HS-27A (cell line): ENCODE data around the gene BICRAL.
A peak's percentile ranks its signal among the peaks of the same experiment; 100 is the strongest.
"Not testable (repeated sequence)": the region's sequence is repeated elsewhere in the genome, so short reads cannot be mapped to it uniquely, and the experiment has no call there.

ENCODE experiments used
- DNase-seq: peaks from one replicate; pipeline ENCODE4 v3.0.0-alpha.2; 2012; ENCODE audit warnings: low read depth, missing footprints

BICRAL gene

DNA sequence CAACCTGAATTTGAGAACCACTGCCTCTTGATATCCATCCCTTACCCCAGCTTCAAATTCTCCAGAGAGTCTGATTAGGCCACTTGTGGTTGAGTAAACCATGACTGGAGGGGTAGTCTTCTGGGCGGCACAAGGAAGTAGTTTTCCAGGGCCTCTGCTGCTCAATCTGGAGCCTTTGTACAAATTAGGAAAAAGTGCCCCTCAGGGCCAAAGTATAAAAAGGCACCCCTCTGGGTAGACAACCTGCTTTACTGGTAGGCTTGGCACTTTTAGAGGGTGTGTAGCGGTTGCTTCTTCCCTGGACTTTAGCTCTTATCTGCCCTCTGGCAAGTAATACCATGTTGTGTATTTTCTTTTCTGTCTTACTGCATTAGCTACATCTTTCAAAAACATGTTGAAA is 64.7 kb downstream of the BICRAL start:
- no peak for DNase-seq

DNA sequence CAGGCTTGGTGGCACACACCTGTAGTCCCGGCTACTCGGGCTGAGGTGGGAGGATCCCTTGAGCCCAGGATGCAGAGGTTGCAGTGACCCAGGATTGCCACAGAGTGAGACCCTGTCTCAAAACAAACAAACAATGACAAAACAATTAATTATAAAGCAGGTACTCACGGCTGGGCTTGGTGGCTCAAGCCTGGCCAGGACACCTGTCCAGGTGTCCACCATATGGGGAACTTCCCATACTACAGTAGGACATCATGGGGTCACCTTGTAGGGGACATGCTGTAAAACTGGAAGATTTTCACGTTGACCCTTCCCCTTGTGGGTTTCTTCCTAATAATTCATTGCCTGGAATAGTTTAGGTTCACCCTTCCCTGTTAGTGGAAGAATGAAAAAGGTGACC is 66.8 kb downstream of the BICRAL start:
- no peak for DNase-seq

GRCh38 chr6:42851599-42851998 is 69.7 kb downstream of the BICRAL start:
- no peak for DNase-seq

DNA sequence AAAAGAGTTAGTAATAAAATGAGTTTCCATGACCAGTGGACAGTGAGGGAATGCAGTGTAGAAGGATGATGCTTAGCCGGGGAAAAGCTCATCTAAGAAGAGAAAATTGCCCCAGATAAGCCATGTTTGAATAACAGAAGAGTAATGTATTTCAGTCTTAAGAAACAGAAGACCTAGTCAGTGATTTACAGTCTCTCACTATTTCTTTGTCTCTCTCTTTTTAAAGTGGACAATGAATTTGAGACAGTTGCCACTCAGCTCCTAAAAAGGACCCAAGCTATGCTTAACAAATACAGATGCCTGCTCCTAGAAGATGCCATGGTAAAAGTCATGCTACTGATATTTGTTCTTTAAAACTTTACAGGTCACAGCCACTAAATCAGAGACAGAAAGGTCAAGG is 78.2 kb downstream of the BICRAL start:
- no peak for DNase-seq

DNA sequence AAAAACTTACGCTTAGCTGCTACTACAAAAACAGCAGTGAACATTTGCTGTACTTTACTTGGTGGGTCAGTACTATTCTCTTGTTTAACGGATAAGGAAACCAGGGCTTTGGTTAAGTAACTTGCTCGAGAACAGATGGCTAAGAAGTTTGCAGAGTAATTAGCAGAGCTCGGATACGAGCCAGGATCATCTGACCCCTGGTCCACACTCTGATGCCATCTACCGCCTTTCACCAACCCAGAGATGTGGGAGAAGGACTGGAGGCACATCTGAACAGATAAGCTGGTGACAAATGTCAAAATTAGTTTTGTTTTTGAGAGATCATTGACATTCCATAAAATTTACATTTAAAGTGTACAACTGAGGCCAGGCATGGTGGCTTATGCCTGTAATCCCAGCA is 78.6 kb downstream of the BICRAL start:
- DNase-seq, result no peak

GRCh38 chr6:42864602-42865001 is 82.8 kb downstream of the BICRAL start:
- no peak for DNase-seq

GRCh38 chr6:42870145-42870936 is 88.5 kb downstream of the BICRAL start:
- DNase-seq, result no peak

DNA sequence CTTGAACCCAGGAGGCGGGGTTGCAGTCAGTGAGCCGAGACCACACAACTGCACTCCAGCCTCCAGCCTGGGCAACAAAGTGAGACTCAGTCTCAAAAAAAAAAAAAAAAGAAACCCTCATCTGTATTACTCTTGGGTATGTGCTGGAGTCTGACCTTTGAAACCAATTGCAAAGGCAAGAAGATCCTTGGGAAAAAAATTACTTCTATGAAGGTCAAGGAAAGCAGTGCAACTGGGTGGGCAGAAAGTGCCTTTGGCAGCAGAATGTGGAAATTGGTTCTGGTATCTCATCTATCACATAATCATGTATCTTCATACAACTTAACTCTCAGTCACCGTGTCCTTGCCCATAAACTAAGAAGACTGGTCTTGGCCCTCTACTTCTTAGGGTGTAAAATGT is 89.9 kb downstream of the BICRAL start:
- DNase-seq, result no peak

DNA sequence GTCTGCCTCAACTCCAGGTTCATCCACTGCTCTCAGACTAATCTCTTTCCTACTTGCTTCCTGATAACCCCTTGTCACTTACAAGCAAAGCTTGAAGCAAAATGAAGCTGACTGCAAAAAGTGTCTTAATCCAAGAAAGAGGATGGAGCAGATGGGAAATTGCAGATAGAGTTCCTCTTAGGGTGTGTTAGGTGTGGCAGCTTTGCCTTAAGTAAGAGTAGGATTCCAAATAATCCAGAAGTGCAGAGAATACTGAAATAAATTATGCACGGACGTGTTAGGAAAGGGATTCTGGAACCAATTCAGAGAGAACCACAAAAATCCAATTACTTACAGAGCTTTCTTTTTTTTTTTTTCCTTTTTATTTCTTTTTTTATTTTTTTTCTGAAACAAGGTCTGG is 91.5 kb downstream of the BICRAL start:
- no peak for DNase-seq

GRCh38 chr6:42877695-42878094 is 95.8 kb downstream of the BICRAL start:
- no peak for DNase-seq

GRCh38 chr6:42879372-42880239 is 97.8 kb downstream of the BICRAL start, which contains the start of gene RPL7L1:
Gene RPL7L1 (plus strand): TSS chr6:42879616. CDS start chr6:42879911, 295 bp downstream.
- DNase-seq, result peak; percentile 82

- DNase-seq, result not testable (repeated sequence)
These were observed 98.5 kb downstream of the BICRAL start for GRCh38 chr6:42880240-42880817.

DNA sequence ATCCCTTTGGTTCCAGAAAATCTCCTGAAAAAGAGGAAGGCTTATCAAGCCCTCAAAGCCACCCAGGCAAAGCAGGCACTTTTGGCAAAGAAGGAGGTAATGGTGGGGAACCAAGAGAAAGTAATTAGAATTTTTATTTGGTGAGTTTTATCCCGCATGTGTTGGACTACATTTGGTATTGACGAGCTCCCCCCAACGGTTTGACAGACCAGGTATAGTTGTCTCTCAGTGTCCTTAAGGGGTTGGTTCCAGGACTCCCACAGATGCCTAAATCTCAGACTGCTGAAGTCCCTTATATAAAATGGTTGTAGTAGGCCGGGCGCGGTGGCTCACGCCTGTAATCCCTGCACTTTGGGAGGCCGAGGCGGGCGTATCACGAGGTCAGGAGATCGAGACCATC is 99.0 kb downstream of the BICRAL start:
- not testable (repeated sequence) for DNase-seq

- no peak for DNase-seq
These were observed 103.8 kb downstream of the BICRAL start for GRCh38 chr6:42885702-42886101.

- not testable (repeated sequence) for DNase-seq
These were observed 106.3 kb downstream of the BICRAL start for GRCh38 chr6:42888201-42888600.

GRCh38 chr6:42889815-42890214 is 108.0 kb downstream of the BICRAL start:
- DNase-seq, result no peak

GRCh38 chr6:42890311-42891198 is 108.7 kb downstream of the BICRAL start:
- DNase-seq, result peak; percentile 77

DNA sequence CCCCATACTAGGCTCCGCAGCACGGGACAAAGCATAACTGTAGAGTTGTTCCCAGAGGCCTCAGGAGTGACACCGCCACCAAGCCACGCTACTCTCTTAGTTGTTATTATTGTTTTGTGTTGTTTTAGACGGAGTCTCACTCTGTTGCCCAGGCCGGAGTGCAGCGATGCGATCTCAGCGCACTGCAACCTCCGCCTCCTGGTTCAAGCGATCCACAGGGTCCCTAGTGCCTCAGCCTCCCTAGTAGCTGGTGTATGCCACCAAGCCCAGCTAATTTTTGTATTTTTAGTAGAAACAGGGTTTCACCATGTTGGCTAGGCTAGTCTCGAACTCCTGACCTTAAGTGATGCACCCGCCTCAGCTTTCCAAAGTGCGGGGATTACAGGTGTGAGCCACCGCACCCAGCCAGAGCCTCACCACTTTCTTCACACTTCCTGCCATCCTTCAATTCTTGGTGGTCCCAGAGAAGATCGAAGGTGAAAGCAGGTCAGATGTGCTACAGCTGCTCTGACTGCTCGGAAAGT is 109.4 kb downstream of the BICRAL start:
- no peak for DNase-seq

GRCh38 chr6:42894041-42894828 is 112.4 kb downstream of the BICRAL start:
- DNase-seq, result not testable (repeated sequence)

- no peak for DNase-seq
These were observed 114.4 kb downstream of the BICRAL start for GRCh38 chr6:42896178-42896719.
